Thyroid gland (tissue), 4 donors: ENCODE data around the gene KRTAP2-1. TPM values are rescaled to one million over a fixed set of nuclear protein-coding genes. Genes with fewer than 3 reads are reported as not detected.
"Not testable (repeated sequence)": the region's sequence is repeated elsewhere in the genome, so short reads cannot be mapped to it uniquely, and the experiment has no call there.

Experiments used
- DNase-seq, 2 donors: peaks; one replicate each; pipeline ENCODE4 v3.0.0-alpha.2; 2019
- H3K27ac ChIP-seq, 3 donors: fragments of 200-600 bp; sonication (generic); 1 replicate in 2 of 3; 2 replicates in 1 of 3; pipeline ENCODE4 v1.5.1; 2016 to 2019; ENCODE audit warnings: mild to moderate bottlenecking in 1 of 3, moderate library complexity in 1 of 3
- H3K27me3 ChIP-seq: fragments of 200-600 bp; sonication (generic); one replicate; pipeline ENCODE4 v1.5.1; 2019
- H3K36me3 ChIP-seq, 2 donors: fragments of 200-600 bp; sonication (generic); one replicate each; pipeline ENCODE4 v1.5.1; 2016 to 2019
- H3K4me1 ChIP-seq, 2 donors: fragments of 200-600 bp; sonication (generic); one replicate each; pipeline ENCODE4 v1.5.1; 2017 to 2019
- H3K4me3 ChIP-seq, 3 donors: fragments of 200-600 bp; sonication (generic); replicated peaks in 1 of 3; 1 replicate in 2 of 3; 2 replicates in 1 of 3; pipeline ENCODE4 v1.5.1; 2016; ENCODE audit warnings: mild to moderate bottlenecking in 1 of 3
- H3K9me3 ChIP-seq: fragments of 200-600 bp; sonication (generic); one replicate; pipeline ENCODE4 v1.5.1; 2017
- CTCF ChIP-seq, 6 experiments: fragments of 200-600 bp in 3 of 6; fragments of 450-650 bp in 3 of 6; sonication (generic) in 3 of 6; IDR thresholded peaks; one replicate each; pipeline ENCODE4 v1.5.1; 2016 to 2019; ENCODE audit warnings: antibody characterized with exemption in 6 of 6, mild to moderate bottlenecking in 2 of 6, inconsistent platforms in 1 of 6, moderate library complexity in 1 of 6
- POLR2A ChIP-seq, 2 donors: fragments of 450-650 bp; IDR thresholded peaks; one replicate each; pipeline ENCODE4 v1.6.1; 2017; ENCODE audit warnings: antibody characterized with exemption in 2 of 2, mild to moderate bottlenecking in 2 of 2, moderate library complexity in 1 of 2
- WGBS, 2 donors: methylation state at CpG; one replicate each; pipeline ENCODE4 v1.1.5; 2017; 5-methylcytosine and 5-hydroxymethylcytosine counted together
- intact Hi-C: fragments of 100-400 bp; cut with DNase I; formaldehyde crosslinking; loops from one replicate; pipeline ENCODE4 v1.15.1; 2023
- total RNA-seq, 4 donors: library from RNA; depleted of rRNA; stranded (reverse); fragments of >200 nt; gene quantifications; one replicate each; pipeline ENCODE4 v1.2.3, GENCODE V29; 2016

The KRTAP2-1 gene
- total RNA-seq, 4 donors from 2014 or later = not detected

DNA sequence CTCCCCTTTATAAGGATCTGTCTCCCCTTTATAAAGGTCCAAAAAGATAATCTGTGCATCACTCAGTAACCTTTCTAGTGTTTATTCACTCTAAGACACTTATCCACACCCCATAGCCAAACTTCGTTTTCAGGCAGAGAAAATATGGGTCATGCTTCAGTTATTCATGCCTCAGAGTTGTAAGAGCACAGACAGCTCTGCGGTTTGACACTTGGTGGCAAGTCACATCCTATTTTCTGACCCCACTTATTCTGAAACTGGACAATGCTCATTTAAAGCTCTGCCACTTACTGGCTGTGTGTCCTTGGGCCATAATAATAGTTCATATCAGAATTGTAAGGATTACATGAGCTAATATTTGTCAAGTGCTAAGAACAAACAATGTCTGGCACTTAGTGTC is 2.0 kb upstream of the KRTAP2-1 start:
- TF ChIP-seq POLR2A (IDR thresholded peaks at IDR 0.05) (no peak), CTCF (IDR thresholded peaks at IDR 0.05) (no peak)
- no peak for DNase-seq
- no peaks in the 10 kb centered on the region for H3K4me1 ChIP-seq
- H3K4me3 ChIP-seq = no peak overlapping the region
- H3K27ac ChIP-seq = no peak overlapping the region
- no peaks in the 10 kb centered on the region for H3K36me3 ChIP-seq
- 16 to 22% methylated on average over 2 of the region's 2 CpGs for WGBS, 2 donors
- intact Hi-C loops = no loop called here
- no peaks in the 10 kb centered on the region for H3K9me3 ChIP-seq
- no peaks in the 10 kb centered on the region for H3K27me3 ChIP-seq

DNA sequence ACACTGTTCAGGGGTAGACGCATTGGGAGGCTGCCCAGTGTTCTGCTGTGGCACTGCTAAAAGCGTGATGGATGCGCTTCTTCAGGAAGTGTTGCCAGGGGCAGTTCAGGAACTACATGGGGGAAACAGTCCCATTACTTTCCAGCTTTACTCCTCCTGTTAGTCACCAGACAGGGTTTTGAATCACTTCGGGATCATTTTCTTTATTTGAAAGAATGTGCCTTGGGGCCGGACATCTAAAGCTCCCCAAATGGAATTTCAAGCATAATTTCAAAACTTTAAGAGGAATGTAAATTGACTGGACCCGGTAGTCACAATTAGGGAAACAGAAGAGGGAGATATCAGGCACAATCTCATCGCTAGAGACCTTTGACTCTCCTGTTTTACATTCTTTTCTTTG is 1.3 kb upstream of the KRTAP2-1 start:
- intact Hi-C loops = no loop called here
- Histone ChIP-seq H3K27ac (no peak overlapping the region), H3K27me3 (no peaks in the 10 kb centered on the region), H3K4me3 (no peak overlapping the region), H3K9me3 (no peaks in the 10 kb centered on the region), H3K4me1 (no peaks in the 10 kb centered on the region), H3K36me3 (no peaks in the 10 kb centered on the region)
- WGBS, 2 donors = 65 to 66% methylated on average over 7 of the region's 7 CpGs
- TF ChIP-seq POLR2A (IDR thresholded peaks at IDR 0.05) (no peak), CTCF (IDR thresholded peaks at IDR 0.05) (no peak)
- DNase-seq = no peak

- Histone ChIP-seq H3K4me3 (no peak overlapping the region), H3K36me3 (no peaks in the 10 kb centered on the region), H3K4me1 (no peaks in the 10 kb centered on the region), H3K27ac (no peak overlapping the region), H3K27me3 (no peaks in the 10 kb centered on the region), H3K9me3 (no peaks in the 10 kb centered on the region)
- intact Hi-C loops = no loop called here
- DNase-seq = no peak
- 77 to 83% methylated on average over 1 of the region's 1 CpG for WGBS, 2 donors
- no peak for TF ChIP-seq POLR2A (IDR thresholded peaks at IDR 0.05)
These were observed 4.2 kb downstream of the KRTAP2-1 start for GRCh38 chr17:41042953-41043352.

GRCh38 chr17:41040783-41041571 is 6.1 kb downstream of the KRTAP2-1 start, which contains the start of gene KRTAP1-1:
KRTAP1-1 (minus strand) TSS chr17:41041450; CDS start chr17:41041397, 53 bp downstream.
- H3K27me3 ChIP-seq, H3K4me1 ChIP-seq, intact Hi-C loops, H3K9me3 ChIP-seq, H3K36me3 ChIP-seq, H3K4me3 ChIP-seq, H3K27ac ChIP-seq, DNase-seq: not testable (repeated sequence)
- WGBS, 2 donors = 77 to 84% methylated on average over 3 to 12 of the region's 14 CpGs

GRCh38 chr17:41037853-41038350 is 9.2 kb downstream of the KRTAP2-1 start:
- Histone ChIP-seq H3K27ac (no peak overlapping the region), H3K4me3 (no peak overlapping the region), H3K36me3 (no peaks in the 10 kb centered on the region), H3K9me3 (no peaks in the 10 kb centered on the region), H3K4me1 (no peaks in the 10 kb centered on the region), H3K27me3 (no peaks in the 10 kb centered on the region)
- WGBS, 2 donors = 80 to 83% methylated on average over 2 of the region's 2 CpGs
- intact Hi-C loops = no loop called here
- no peak for DNase-seq
- TF ChIP-seq POLR2A (IDR thresholded peaks at IDR 0.05) = no peak
- no peak for TF ChIP-seq CTCF (IDR thresholded peaks at IDR 0.05)

DNA sequence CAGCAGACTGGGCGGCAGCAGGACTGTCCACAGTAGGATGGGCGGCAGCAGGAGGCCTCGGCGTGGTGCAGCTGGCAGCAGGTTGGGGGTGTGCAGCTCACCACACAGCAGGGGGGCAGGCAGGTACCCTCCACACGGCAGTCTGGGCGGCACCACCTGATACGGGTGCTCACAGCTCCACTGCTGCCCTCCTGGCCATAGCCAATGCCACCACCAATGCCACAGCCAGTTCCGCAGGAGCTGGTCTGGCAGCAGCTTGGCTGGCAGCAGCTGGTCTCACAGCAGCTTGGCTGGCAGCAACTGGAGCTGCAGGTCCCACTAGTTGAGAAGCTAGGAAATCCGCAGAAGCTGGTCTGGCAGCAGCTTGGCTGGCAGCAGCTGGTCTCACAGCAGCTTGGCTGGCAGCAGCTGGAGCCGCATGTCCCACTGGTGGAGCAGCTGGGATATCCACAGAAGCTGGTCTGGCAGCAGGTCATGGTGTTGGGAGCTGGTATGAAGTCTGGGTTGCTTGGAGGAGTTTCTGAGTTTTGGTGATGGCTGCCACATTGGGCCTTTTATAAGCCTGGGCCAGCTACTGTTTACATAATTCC is 12.7 kb downstream of the KRTAP2-1 start, which contains the start of gene KRTAP1-3:
Gene KRTAP1-3 (minus strand): TSS at position 529 of the 590 bp plus-strand sequence. CDS start 53 bp downstream, at position 476.
- H3K4me3 ChIP-seq, H3K9me3 ChIP-seq, DNase-seq, H3K36me3 ChIP-seq, H3K4me1 ChIP-seq, H3K27ac ChIP-seq, H3K27me3 ChIP-seq, intact Hi-C loops: not testable (repeated sequence)
- WGBS, 2 donors = 85 to 88% methylated on average over 5 to 8 of the region's 10 CpGs
